ENCODE results near the gene MGMT.

- TF ChIP-seq REST (IDR thresholded peaks at IDR 0.05; ENCODE audit: low read depth, low read length) (no peak), CTCF (IDR thresholded peaks at IDR 0.05) (no peak), RXRA (IDR thresholded peaks at IDR 0.05; ENCODE audit: borderline replicate concordance, low read depth) (no peak)
Measured at GRCh38 chr10:129696636-129697035, 229.6 kb downstream of the MGMT start.

Data from SK-N-SH (cell line).